Head of caudate nucleus (tissue), 42 donors: ENCODE measurements around the gene SLC27A1.
A peak's percentile ranks its signal among the peaks of the same experiment; 100 is the strongest.
"Not testable (repeated sequence)": the region's sequence is repeated elsewhere in the genome, so short reads cannot be mapped to it uniquely, and the experiment has no call there.

Source experiments
- DNase-seq, 42 donors: peaks; one replicate each; pipeline versions ENCODE4 v3.0.0 to v3.0.0-alpha.2; 2020 to 2021; ENCODE audit warnings: mixed read lengths in 7 of 42
- intact Hi-C: fragments of 100-400 bp; cut with DNase I; formaldehyde crosslinking; loops from one replicate; pipeline ENCODE4 v1.15.0; 2022

Gene SLC27A1

DNA sequence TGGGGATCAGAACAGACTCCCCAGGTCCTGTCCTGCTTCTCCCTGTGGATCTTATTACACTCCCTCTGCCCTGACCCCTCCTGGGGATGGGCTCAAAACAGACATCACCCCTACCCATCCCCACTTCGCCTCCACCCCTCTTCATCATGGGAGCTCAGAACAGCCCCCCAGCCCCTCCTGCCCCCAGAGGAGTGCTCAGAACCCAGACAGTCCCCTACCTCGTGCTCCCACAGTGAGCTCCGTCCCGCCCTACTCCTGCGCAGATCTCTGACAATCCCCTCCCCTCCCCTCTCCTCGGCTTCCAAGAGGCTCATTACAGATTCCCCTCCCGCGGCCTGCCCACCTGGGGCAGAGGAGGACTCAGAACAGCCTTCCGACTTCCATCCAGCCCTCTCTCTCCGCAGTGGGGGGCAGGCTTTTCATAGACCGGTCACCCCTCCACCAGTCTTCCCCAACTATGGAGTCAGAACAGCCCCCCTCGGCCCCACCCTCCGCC, 15.7 kb upstream of the SLC27A1 start:
- no peak for DNase-seq
- intact Hi-C loops, result loop anchor here (5.0 kb wide), 1 partner anchor 118 kb away; no protein-coding TSS in a partner anchor

DNA sequence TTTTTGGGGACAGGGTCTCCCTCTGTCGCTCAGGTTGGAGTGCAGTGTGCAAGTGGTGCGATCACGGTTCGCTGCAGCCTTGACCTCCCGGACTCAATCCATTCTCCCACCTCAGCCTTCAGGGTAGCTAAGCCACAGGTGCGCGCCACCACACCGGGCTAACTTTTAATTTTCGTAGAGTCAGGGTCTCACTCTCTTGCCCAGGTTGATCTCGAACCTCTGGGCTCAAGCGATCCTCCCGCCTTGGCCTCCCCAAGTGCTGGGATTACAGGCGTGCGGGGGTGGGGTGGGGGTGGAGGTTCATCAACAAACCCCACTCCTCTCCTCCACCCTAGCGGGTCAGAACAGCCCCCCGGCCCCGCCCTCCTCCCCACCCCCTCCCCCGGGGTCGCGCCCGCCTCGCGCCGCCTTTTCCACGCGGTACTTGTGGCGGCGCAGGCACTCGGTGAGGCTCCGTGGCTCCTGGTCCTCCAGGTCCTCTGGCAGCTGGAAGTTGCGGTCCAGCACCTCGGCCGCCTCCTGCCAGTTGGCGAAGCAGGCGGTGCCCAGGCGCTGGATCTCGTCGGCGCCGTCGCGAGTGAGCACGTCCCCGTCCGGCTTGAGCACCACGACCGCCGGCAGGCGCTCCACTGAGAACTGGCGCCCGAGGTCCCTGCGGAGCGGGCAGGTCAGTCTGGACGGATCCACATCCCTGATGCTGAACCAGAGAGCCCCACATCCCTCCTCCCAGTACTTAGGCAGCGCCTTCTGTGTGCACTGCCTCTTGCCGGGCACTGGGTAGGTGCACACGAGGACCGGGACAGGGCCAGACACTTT, 14.8 kb upstream of the SLC27A1 start:
- DNase-seq, result no peak
- intact Hi-C loops, result no loop called here

DNA sequence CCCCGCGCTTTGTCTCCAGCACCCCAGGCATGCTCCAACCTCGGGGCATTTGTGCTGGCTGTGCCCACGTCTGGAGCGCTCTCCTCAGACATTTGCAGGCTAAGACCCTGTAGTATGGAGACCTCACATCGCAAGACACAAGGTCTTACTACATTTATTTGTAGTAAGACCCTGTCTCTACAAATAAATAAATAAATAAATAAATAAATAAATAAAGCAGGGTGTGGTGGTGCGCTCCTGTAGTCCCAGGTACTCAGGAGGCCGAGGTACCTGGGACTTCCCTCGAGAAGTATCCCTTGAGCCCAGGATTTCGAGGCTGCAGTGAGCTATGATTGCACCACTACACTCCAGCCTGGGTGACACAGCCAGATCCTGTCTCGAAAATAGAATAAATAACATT, 14.2 kb upstream of the SLC27A1 start:
- intact Hi-C loops, result no loop called here
- DNase-seq, result no peak

DNA sequence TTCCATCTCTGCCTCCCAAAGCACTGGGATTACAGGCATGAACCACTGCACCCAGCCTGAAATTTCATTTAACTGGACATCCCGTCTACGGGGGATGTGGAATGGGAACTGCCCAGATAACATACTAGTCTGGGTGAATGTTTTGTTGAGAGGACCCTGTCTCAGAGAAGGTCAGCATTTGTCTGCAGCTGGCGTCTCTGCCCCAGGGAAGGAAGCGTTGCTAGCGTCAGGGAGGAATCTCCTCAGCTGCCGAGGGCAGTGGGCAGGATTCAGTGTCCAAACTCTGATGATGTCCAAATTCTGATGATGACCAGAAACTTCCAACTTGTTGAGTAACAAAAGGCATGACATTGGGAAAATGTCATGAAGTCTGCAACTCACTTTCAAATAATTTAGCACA, 12.7 kb upstream of the SLC27A1 start:
- intact Hi-C loops, result no loop called here

DNA sequence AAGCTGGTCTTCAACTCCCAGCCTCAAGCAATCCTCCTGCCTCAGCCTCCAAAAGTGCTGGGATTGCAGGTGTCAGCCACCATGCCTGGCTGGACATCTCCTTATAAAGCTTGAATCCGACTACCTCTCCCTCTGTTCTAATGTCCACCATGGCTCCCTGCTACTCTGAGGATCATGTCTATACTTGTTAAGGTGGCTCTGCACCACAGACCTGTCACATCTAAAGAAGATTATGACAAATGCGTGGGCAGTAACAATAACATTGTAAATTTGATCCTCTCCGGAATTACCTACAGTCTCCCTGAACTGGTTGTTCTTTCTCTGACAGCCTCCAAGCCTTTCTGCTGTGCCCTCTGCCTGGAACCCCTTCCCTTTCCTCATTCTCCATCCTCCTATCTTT, 11.4 kb upstream of the SLC27A1 start:
- DNase-seq, result no peak
- intact Hi-C loops, result no loop called here

More for the DNA sequence above, 12.7 kb upstream of the SLC27A1 start:
- no peak for DNase-seq

DNA sequence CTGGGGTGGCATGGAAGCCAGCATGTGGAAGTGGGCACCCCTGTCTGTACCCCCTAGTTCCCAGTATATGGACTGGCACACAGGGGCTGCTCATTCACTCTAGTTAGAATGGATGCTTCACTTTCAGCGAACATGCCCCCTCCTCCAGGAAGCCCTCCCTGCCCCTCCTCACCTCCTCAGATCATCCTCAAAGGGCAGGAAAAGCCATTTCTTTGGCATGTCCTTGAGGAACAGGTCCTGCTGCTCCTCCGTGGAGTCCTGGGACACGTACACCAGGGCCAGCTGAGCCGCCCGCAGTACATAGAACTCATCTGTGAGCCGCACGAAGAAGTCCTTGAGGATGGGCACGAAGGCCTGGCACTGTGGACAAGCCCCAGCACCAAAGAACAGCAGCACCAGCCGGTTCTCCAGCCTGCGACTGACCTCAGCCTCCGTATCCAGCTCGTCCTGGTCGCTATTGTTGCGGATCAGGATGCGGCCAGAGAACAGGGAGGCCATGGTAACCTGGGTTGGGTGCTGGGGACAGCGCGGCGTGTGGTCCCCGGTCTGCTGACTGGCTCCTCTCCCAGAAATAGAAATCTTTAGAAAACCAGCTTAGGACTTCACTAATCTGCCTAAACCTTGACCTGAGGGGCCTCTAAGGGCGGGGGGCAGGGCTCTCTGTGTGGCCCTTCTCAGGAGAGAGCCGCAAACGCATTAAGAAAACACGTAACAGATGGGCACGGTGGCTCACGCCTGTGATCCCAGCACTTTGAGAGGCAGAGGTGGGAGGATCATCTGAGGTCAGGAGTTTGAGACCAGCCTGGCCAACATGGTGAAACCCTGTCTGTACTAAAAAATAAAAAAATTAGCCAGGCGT, 9.7 kb upstream of the SLC27A1 start, which contains the start of gene NXNL1:
Gene NXNL1, minus strand, starts transcription at position 555 of the 859 bp plus-strand sequence. Its CDS starts 57 bp downstream, at position 498.
- intact Hi-C loops, result no loop called here
- no peak for DNase-seq

DNA sequence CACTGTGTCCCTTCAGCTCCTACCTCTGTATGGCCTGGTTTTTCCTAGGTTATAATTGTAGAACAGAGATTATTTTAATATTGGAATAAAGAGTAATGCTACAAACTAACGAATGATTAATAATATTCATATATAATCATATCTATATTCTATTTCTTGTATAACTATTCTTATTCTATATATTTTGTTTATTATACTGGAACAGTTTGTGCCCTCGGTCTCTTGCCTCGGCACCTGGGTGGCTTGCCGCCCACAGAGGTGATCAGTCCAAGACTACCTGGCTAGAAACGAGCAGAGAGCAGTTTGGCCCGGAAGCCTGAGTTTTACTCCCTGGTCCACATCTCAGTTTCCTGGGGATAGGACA, 3.9 kb upstream of the SLC27A1 start:
- DNase-seq, result no peak
- intact Hi-C loops, result no loop called here

DNA sequence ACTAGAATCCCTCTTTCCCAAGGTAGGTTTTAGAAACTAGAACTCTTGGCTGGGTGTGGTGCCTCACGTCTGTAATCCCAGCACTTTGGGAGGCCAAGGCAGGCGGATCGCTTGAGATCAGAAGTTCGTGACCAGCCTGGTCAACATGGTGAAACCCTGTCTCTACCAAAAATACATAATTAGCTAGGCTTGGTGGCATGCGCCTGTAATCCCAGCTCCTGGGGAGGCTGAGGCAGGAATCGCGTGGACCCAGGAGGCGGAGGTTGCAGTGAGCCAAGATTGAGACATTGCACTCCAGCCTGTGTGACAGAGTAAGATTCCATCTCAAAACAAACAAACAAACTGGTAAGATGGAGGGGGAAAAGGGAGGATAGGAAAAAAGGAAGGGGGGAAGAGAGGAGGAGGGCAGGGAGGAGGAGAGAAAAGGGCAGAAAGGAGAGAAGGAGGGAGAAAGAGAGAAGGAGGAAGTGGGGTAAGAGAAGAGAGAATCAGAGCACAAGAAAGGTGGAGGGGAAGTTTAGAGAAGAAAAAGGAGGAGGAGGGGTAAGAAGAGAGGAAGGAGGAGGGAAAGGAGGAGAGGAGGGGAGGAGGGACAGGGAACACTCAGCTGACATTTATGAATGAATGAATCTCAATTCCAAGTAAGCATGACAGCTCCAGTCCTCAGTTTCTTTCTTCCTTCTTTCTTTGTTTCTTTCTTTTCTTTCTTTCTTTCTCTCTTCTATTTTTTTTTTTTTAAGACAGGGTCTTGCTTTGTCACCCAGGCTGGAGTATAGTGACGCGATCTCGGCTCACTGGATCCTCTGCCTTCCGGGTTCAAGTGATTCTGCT, 2.6 kb upstream of the SLC27A1 start:
- intact Hi-C loops, result no loop called here
- no peak for DNase-seq

DNA sequence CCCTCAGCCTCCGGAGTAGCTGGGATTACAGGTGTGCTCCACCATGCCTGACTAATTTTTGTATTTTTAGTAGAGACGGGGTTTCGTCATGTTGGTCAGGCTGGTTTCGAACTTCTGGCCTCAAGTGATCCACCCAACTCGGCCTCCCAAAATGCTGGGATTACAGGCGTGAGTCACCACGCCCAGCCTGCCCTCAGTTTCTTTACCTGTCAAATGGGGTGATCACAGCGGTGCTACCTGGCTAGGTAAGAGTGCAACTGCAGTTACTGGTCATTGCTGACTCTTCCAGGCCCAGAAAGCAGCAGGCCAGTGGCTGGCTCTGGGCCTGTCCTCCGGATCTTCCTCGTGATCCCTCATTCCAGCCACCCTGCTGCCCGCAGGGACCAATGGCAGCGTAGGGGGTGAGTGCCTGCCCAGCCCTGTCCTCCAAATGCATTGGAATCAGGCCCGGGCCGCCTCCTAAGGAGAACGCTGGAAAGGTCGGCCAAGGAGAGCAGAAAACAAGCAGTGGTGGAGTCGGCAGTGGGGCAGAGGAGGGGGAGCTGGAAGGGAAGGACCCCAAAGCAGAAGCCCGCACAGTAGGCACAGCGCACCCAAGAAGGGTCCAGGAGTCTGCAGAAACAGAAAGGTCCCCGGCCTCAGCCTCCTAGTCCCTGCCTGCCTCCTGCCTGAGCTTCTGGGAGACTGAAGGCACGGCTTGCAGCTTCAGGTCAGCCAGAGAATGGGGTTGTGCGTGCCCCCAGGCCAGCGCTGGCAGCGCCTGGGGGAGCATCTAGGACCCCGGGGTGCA, 1.8 kb upstream of the SLC27A1 start:
- intact Hi-C loops, result no loop called here
- DNase-seq, result peak in 38 of 42 donors; percentile 19 to 80 (median 56)

DNA sequence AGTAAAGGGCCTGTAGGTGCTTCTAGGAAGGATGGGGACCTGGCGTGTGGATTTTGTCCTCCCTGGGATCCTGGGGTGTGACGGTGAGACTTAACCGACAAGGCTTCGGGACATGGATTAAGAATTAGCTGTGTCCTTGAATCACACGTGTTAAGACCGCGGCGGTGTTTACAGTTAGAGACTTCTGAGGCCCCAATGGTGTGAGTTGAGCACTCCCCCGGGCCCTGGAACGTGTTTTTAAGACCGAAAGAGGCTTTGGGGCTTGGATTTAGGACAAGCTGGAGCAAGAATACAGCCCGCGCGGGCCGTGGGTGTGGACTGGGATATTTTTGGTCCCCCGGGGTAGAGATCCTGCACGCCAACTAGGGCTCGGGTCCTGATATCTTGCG, 1.2 kb upstream of the SLC27A1 start:
- DNase-seq, result peak in 1 of 42 donors; percentile 18

DNA sequence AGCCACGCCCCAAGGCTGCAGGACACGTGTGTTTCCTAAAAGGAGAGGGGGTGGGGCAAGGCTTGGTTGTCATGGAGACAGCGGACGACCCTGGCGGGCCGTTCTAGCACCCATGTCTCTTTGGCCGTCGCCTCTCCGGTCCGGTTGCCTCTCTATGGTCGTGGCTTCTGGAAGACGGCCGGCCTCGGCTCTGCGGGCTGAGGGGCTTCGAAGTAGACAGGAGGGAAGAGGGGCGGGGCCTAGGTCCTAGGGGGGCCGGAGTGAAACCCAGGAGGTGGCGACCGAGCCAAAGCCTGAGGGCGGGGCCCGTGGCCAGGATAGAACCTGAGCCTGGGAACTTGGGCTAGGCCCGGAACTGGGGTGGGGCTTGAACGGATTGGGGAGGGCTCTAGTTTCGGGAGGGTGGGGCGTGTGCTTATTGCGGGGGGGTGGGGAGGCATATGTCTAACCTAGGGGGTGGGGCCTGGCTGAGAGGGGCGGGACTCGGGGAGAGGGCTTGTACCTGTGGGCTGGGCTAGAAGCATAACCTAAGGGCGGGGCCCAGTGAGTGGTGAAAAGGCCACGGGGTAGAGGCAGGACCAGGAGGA, 750 bp upstream of the SLC27A1 start:
- intact Hi-C loops, result loop anchor here (5.0 kb wide), 1 partner anchor 43 kb away; the partner anchor contains the start of gene PGLS
- DNase-seq, result peak; percentile 61 to 97 (median 87)

More for the DNA sequence above, 1.2 kb upstream of the SLC27A1 start:
- intact Hi-C loops, result no loop called here

DNA sequence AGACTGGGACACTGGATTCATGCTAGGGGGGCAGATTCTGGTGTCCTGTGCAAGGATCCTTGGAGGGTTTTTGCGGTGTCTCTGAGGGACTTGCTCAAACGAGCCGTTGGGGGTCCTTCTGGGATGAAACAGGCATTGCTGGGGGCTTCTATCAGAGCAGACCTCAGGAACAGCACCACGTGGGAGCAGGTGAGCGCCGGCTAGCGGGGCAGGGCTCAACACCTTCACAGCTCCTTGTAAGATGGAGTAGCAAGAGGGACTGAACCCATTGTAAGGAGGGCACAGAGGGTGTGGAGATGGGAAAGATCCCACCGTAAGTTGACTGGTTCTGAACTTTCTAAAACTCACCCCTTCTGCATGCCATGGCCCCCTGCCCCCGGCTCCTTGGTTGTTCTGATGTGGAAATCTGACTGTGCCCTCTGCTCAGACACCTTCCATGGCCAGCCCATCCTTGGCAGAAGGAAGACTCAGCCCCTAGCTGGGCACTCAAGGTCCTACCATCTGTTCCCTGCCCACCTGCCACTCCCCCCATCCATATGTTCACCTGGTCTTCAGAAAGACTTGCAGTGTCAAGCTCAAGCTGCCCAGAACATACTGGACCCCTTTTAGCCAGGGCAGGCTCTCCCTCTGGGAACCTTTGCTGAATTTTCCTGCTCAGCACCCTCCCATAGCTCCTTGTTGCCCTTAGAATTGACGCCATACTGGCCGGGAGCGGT, 1.2 kb downstream of the SLC27A1 start:
- no peak for DNase-seq
- intact Hi-C loops, result loop anchor here (5.0 kb wide), 1 partner anchor 41 kb away; the partner anchor contains the start of gene PGLS

DNA sequence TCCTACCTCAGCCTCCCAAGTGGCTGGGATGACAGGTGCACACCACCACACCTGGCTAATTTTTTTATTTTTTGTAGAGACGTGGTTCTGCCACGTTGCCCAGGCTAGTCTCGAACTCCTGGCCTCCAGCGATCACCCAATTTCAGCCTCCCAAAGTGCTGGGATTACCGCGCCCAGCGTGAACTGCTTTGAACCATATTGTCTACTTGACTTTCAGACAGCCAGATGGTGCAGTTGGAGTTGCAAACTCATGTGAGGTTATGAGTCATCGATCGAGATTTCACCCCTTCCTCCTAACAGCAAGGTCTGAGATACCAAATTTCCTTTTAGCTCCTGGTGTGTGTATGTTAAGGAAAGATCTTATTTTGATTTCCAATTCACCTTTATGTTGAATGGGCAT, 2.7 kb downstream of the SLC27A1 start:
- DNase-seq, result peak in 2 of 42 donors; percentile 32 to 55
- intact Hi-C loops, result loop anchor here (5.0 kb wide), 1 partner anchor 39 kb away; the partner anchor contains the start of gene PGLS

DNA sequence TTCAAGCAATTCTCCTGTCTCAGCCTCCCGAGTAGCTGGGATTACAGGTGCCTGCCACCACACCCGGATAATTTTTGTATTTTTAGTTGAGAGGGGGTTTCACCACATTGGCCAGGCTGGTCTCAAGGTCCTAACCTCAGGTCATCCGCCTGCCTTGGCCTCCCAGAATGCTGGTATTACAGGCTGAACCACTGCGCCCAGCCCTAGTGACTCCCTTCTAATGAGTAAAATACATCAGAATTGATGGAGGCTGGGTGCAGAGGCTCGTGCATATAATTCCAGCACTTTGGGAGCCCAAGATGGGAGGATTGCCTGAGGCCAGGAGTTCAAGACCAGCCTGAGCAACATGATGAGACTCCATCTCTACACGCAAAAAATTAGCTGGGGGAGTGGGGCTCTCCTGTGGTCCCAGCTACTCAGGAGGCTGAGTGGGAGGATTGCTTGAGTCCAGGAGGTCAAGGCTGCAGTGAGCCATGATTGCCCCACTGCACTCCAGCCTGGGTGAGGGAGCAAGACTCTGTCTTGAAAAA, 4.8 kb downstream of the SLC27A1 start:
- intact Hi-C loops, DNase-seq: not testable (repeated sequence)

DNA sequence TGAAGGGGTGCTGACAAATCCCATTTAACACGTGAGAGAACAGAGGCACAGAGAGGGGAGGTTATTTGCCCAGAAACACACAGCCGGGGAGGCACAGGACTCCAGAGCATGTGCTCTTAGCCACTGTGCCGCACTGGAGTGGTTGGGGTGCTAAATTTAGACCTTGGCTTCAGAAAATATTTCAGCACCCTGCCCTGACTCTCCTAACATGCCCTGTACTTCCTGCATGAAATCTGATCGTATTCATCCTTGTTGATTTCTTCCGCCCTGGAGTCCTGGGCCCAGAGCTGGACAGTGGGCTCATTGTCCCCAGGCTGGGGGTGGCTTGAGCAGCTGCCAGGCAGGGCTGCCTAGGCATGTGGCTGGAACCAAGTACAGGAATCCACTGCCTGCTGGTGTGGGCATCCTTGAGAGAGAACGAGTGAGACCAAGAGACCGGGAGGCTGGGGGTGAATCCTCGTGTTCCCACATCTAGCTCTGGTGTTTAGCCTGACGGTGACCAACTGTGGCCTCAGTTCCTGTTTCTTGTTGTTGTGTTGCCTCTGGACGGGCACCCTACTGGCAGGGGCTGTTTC, 5.3 kb downstream of the SLC27A1 start:
- peak; percentile 76 to 97 (median 92) for DNase-seq
- intact Hi-C loops, result no loop called here

DNA sequence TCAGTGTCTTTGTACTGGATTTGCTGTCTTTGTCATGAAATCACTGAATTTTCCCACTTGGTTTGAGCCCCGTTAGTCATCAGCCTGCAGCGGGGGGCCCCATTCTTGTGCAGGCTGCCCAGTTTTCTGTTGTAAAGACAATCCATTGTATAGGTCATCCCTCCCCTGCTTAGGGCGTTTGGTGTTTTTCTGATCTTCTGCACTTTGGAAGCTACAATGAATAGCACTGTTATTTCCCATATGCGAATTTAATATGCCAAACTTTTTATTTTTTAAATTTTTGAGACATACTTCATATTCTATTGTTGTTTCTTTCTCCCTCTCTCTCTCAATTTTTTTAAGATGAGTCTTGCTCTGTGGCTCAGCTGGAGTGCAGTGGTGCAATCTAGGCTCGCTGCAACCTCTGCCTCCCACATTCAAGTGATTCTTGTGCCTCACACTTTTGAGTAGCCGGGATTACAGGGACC, 9.0 kb downstream of the SLC27A1 start:
- DNase-seq, result peak in 22 of 42 donors; percentile 10 to 88 (median 68)
- intact Hi-C loops, result no loop called here
